ENCODE measurements around the gene APOA1.

Gene APOA1

DNA sequence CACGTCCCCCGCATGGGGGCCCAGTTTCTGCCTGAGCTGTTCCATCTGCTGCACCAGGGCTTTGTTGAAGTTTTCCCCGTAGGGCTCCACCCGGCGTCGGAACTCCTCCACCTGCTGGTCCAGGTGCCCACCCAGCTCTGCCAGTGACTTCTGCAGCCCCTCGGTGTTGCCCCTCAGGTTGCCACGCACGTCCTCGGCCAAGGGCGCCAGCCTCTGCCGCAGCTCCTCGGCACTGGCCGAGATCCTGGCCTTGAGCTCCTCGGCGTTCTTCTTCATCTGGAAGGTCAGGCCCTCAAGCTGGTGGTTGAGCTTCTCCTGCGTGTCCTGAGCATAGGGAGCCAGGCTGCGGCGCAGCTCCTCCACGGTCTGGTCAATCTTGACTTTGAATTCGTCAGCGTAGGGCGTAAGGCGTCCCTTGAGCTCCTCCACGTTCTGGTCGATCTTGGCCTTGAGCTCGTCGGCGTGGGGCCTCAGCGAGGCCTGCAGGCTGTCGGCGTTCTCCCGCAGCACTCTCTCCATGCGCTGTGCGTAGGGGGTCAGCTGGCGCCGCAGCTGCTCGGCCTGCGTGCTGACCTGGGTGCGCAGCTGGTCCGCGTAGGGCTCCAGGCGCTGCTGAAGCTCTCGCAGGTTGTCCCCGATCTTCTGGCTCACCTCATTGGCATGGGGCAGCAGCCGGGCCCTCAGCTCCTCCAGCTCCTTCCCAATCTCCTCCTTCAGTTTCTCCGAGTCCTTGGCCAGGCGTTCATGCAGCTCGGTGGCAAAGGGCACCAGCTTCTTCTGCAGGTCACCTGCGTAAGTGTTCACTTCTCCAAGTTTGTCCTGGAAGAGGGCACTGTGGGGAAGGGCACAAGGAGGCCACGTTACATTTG, 16.1 kb downstream of the APOA1 start:
- TF ChIP-seq, protein P1, sequence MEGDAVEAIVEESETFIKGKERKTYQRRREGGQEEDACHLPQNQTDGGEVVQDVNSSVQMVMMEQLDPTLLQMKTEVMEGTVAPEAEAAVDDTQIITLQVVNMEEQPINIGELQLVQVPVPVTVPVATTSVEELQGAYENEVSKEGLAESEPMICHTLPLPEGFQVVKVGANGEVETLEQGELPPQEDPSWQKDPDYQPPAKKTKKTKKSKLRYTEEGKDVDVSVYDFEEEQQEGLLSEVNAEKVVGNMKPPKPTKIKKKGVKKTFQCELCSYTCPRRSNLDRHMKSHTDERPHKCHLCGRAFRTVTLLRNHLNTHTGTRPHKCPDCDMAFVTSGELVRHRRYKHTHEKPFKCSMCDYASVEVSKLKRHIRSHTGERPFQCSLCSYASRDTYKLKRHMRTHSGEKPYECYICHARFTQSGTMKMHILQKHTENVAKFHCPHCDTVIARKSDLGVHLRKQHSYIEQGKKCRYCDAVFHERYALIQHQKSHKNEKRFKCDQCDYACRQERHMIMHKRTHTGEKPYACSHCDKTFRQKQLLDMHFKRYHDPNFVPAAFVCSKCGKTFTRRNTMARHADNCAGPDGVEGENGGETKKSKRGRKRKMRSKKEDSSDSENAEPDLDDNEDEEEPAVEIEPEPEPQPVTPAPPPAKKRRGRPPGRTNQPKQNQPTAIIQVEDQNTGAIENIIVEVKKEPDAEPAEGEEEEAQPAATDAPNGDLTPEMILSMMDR (IDR thresholded peaks at IDR 0.05; ENCODE audit: control extremely low read depth, extremely low read depth, low read depth, missing control alignments): no peak
- ChIA-PET POLR2A (no interaction called here), CTCF (interaction anchor here (0.7 to 6.2 kb wide), 4 partner anchors 8 to 406 kb away, joined by 3 to 50 read pairs (median 10); partner anchors contain the start of genes APOA1, APOA5 and APOC3)
- no peak for DNase-seq (ENCODE audit: extremely low spot score)

GRCh38 chr11:116819049-116819448, 18.4 kb downstream of the APOA1 start:
- POLR2A ChIA-PET: no interaction called here
- DNase-seq (ENCODE audit: extremely low spot score): no peak
- TF ChIP-seq, protein P1 (IDR thresholded peaks at IDR 0.05; ENCODE audit: control extremely low read depth, extremely low read depth, low read depth, missing control alignments): no peak
- CTCF ChIA-PET: interaction anchor here (1.0 to 6.2 kb wide), 3 partner anchors 15 to 28 kb away, joined by 3 to 50 read pairs (median 5); partner anchors contain the start of genes APOA1 and APOA5

DNA sequence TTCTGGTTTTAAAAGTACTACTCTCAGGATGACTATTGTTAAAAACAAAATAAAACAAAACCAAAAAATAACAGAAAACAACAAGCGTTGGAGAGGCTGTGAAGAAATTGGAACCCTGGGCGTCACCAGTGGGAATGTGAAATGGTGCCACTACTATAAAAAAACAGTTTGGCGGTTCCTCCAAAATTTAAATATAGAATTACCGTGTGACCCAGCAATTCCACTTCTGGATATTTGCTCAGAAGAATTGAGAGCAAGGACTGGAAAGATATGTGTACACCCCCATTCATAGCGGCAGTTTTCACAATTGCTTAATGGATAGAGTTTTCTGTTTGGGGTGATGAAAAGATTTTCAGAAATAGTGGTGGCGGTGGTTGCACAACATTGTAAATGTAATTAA, 22.9 kb downstream of the APOA1 start:
- TF ChIP-seq, protein P1 (IDR thresholded peaks at IDR 0.05; ENCODE audit: control extremely low read depth, extremely low read depth, low read depth, missing control alignments): no peak
- ChIA-PET CTCF (interaction anchor here (2.6 kb wide), 1 partner anchor 23 kb away, joined by 14 read pairs; the partner anchor contains the start of gene APOA5), POLR2A (no interaction called here)
- no peak for DNase-seq (ENCODE audit: extremely low spot score)

DNA sequence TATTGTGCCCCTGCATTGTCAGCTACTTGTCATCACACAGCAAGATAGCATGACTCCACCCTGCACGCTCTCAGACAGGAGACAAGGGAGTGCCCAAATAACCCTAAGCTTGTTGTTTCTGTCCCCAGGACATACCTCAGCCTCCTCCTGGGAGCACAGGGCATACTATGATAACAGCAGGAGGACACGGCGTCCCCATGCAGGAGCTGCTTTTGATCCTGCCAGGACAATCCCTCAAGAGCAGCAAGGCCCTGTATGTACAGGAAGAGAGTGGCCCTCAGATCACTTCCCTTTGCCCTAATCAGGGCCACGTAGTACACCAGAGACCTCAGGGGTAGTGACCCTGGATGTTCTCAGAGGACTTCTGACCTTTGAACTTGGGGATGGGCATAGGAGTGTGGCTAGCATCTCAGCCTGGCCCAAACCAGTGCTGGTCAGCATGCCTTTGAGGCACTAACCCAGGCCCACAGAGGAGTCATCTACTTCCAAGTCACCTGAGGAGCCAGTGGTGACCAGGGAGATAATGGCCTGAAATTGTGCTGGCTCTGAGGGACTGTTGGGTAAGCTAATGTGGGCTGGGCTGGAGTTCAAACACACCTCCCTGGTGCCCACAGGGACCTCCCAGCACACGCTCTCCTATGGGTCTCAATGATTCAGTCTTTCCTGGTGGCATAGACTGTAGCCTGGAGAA, 23.5 kb downstream of the APOA1 start:
- POLR2A ChIA-PET: no interaction called here

GRCh38 chr11:116813170-116813569, 24.3 kb downstream of the APOA1 start:
- TF ChIP-seq, protein P1 (IDR thresholded peaks at IDR 0.05; ENCODE audit: control extremely low read depth, extremely low read depth, low read depth, missing control alignments): no peak
- DNase-seq (ENCODE audit: extremely low spot score): no peak
- POLR2A ChIA-PET: no interaction called here
- CTCF ChIA-PET: interaction anchor here (0.6 to 2.6 kb wide), 8 partner anchors 10 to 67 kb away, joined by 3 to 14 read pairs (median 4); partner anchors contain the start of genes APOA4 and APOA5

More for the DNA sequence above, 23.5 kb downstream of the APOA1 start:
- CTCF ChIA-PET: interaction anchor here (0.6 to 2.6 kb wide), 4 partner anchors 9 to 29 kb away, joined by 3 to 14 read pairs (median 4); partner anchors contain the start of genes APOA4 and APOA5
- DNase-seq (ENCODE audit: extremely low spot score): no peak
- TF ChIP-seq, protein P1 (IDR thresholded peaks at IDR 0.05; ENCODE audit: control extremely low read depth, extremely low read depth, low read depth, missing control alignments): no peak

GRCh38 chr11:116812109-116812508, 25.3 kb downstream of the APOA1 start:
- TF ChIP-seq, protein P1 (IDR thresholded peaks at IDR 0.05; ENCODE audit: control extremely low read depth, extremely low read depth, low read depth, missing control alignments): no peak
- no peak for DNase-seq (ENCODE audit: extremely low spot score)
- CTCF ChIA-PET: interaction anchor here (0.9 to 2.0 kb wide), 6 partner anchors 11 to 68 kb away, joined by 3 to 5 read pairs (median 4); partner anchors contain the start of gene APOA4
- POLR2A ChIA-PET: no interaction called here
